Activated gamma-delta T cell (primary cell): ENCODE results near the gene PELI1.

Experiments
- DNase-seq: peaks from one replicate; lab custom pipeline; 2025; lab: John Stamatoyannopoulos, UW

Gene PELI1

GRCh38 chr2:64153811-64154210 lies 9.6 kb upstream of the PELI1 start:
- DNase-seq: no peak

- DNase-seq: no peak
These were observed 7.3 kb upstream of the PELI1 start for GRCh38 chr2:64151476-64151875.

GRCh38 chr2:64145714-64146113 lies 1.5 kb upstream of the PELI1 start:
- no peak for DNase-seq

DNA sequence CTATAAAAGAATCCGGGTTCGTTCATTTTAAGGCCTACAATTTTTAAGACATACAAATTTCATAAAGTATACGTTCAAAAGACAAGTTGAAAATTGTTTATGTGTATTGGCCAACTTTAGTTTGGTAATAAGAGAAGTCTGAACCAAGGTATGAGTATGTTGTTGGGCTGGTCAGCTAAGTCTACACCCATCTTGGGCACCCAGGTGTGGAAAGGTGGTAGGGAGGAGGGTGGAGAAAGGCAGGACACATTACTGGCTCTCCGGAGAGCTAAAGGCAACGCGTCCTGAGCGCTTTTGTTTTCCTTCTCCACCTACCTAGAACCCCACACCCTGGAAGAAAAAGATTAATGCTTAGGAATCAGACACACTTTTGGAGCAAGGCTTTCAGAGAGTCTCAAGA lies 899 bp upstream of the PELI1 start:
- no peak for DNase-seq

DNA sequence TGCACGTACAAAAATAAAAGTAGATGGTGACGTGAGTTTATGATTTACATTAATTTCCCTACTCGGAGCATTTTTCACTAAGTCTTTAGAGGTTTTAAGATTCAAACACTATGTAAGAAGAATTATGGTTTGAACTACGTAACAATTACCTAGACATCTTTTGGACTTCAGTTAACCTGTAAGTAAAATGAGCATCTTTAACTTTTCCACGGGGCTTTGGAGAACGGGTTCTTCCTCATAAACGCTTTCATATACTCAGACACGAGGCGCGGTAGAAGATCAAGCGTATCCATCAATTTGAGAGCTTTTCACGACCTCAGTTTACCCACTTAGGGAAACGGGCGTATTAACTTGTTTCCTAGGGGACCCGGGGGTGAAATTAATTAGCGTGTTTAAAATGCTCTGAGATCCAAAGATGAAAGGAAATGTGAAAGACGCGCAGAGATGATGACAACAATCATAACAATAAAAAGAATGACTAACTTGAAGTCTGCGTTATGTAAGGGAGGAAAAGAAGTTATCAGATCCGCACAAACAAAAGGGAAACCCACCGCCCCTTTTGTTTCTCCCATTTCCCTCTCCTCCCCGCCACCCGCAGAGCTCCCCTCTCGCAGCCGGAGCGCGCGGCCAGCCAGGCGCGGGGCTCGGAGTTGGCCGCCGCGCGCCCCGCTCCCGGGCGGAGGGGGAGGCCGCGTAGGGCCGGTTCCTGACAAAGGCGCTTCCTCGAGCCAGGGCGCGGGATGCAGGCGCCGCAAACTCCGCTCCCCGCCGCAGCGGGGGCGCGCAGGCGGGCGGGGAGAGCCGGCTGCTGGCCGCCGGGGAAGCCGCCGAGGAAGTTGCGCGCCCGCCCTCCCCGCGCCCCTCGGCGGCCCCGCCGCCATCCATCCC lies 807 bp downstream of the PELI1 start:
- DNase-seq: no peak

GRCh38 chr2:64142741-64143168 lies 1.5 kb downstream of the PELI1 start:
- DNase-seq: no peak

DNA sequence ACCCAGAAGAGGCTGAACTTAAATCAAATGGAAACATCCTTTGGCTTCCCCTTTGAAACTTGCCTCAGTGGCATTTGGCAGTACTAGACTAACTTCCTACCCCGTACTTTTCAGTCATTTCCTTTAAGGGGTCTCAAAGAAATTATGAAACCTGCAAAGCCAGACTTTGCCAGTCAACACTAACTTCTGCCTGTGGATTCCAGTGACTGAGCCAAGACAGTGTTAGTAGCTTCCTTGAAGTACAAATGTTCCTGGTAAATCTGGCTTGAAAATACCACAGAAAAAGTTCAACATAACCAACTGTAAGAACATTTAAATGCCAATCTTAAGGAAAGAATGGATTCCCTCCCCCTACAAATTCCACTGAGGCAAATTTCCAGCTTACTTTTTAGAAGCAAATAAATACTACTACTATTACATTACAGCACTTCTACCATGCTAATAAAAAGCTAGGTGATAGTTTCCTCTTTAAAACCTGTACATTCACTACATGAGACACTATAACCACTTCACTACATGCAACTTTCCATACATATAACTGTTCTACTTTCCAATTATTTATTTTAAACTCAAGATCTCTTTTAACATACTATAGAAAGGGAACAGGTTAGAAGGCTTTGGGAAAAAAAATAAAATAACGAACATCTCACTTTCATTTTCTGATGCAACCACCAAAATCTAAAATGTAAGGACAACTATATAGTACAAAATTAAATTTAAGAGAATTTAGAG lies 2.4 kb downstream of the PELI1 start:
- DNase-seq: no peak

- DNase-seq: no peak
These were observed 3.5 kb downstream of the PELI1 start for GRCh38 chr2:64140665-64141200.

DNA sequence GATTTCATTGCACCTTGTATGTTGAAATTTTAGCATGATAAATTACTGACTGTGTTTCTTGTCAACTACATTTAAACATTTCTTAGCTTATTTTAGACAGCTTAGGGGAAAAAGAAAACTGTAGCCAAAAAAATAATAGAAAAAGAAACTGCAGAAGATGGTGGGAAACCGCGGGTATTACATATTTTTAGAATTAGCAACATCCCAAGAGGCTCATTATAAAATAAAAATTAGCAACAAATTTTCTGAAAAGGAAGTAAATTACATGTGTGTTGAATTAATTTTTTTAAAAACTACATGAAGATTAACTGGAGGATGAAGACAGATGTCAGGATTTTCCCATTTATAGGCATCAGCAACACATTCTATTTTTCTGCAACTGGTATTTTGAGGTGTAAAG lies 4.3 kb downstream of the PELI1 start:
- DNase-seq: no peak

GRCh38 chr2:64137996-64138395 lies 6.2 kb downstream of the PELI1 start:
- no peak for DNase-seq

DNA sequence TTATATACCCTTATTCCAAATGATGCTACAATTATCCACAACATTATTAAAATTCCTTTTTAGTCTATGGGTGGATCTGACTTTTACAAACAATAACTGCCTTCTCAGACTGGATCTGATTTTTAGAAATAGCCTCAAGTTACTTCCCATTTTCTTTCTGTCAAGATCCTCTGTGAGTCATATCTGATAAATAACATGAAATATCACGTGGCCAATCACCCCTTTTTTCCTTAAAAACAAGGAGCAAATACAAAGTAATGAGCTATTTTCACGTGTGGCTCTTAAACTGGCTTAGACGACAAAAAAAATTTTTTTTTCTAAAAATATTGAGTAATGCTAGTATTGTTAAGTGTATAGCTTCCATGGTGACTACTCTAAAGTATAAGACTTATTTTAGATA lies 6.7 kb downstream of the PELI1 start:
- DNase-seq: no peak

- no peak for DNase-seq
These were observed 8.8 kb downstream of the PELI1 start for GRCh38 chr2:64135421-64135820.

DNA sequence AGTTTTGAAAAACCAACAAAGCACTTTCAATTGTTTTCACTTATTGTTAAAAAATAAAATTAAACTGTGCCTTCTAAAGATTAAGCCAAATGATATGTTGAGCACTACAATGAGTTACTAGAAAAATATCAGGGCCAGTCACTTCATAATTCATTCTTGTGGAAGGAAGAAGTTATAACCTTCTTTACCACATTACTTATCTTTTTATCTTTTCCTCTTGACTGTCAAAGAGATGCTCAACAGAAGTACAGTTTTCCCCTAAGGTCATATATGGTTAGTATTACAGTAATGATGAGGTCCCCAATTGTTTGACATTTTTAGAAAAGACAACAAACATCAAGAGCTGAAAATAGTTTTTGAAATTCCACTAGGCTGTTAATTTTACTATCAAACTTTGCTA lies 9.4 kb downstream of the PELI1 start:
- no peak for DNase-seq

GRCh38 chr2:64133828-64134227 lies 10.4 kb downstream of the PELI1 start:
- no peak for DNase-seq

GRCh38 chr2:64133354-64133753 lies 10.9 kb downstream of the PELI1 start:
- DNase-seq: no peak

- no peak for DNase-seq
These were observed 13.9 kb downstream of the PELI1 start for GRCh38 chr2:64130333-64130732.

DNA sequence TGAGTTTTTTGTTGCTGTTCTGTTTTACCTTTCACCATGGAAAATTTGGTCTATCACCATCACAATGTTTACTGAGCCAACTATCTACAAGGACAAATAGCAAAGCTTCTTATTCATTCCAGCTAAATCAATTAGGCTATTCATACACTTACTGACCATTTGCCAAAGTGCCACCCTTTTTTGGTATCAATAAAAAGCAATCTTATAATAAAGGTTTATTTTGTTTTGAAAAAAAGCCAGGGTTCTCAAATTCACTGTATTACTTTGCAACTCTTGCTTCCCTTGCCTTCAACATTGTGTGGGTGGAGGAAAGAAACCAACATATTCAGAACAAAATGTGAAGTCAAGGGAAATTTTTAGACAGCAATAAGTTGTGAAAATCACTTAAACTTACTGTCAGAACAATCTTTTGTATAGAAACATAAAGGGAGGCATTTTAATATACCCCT lies 15.3 kb downstream of the PELI1 start:
- DNase-seq: no peak

GRCh38 chr2:64128406-64128805 lies 15.8 kb downstream of the PELI1 start:
- no peak for DNase-seq

DNA sequence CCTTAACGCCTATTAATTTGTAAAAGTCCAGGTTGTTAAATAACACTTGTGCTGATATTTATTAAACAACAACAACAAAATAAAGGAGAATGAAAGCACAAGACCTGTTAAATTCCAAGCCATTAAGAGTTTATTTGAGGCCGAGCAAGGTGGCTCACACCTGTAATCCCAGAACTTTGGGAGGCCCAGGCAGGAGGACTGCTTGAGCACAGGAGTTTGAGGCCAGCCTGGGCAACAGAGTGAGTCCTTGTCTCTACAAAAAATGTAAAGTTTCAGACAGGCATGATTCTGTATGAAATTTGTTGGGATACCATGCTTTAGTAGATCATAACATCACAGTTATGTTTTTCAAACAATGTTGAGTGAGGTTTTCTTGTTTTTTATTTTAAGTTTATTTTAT lies 17.1 kb downstream of the PELI1 start:
- no peak for DNase-seq

- no peak for DNase-seq
These were observed 17.6 kb downstream of the PELI1 start for GRCh38 chr2:64126601-64127000.

DNA sequence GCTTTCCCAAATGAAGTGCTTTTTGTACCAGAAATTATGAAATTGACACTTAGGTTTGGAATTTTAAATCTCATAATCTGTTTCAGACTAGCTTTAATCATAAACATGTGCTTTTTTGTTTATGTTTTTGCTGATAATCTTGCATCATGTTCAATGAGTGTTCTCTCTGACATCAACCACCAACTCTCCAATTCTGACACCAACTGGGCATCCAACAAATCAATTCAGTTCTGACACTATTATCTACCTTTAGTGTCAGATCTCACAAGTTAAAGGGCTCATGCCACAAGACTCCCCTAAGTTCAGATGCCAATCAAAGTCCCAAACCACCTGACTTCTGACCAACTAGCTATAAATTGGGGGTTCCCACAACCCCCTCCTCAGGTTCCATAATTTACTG lies 19.6 kb downstream of the PELI1 start:
- no peak for DNase-seq

- no peak for DNase-seq
These were observed 20.1 kb downstream of the PELI1 start for GRCh38 chr2:64124168-64124567.

- DNase-seq: no peak
These were observed 20.5 kb downstream of the PELI1 start for GRCh38 chr2:64123740-64124139.
